Ovary (tissue), 9 donors: ENCODE data around the gene PPFIBP2. TPM values are rescaled to one million over a fixed set of nuclear protein-coding genes. Genes with fewer than 3 reads are reported as not detected.

Experiments used
- DNase-seq, 5 donors: peaks; one replicate each; pipeline ENCODE4 v3.0.0-alpha.2; 2019 to 2020
- H3K27ac ChIP-seq, 2 donors: fragments of 200-600 bp; one replicate each; pipeline versions ENCODE4 v1.5.1 to v1.8.0; 2019 to 2022
- H3K27me3 ChIP-seq: fragments of 200-600 bp; one replicate; pipeline ENCODE4 v1.8.0; 2022
- H3K36me3 ChIP-seq: fragments of 200-600 bp; sonication (generic); one replicate; pipeline ENCODE4 v1.5.1; 2019
- H3K4me1 ChIP-seq: one replicate; pipeline ENCODE4 v1.8.1; 2013; ENCODE audit warnings: mild to moderate bottlenecking, moderate library complexity; ENCODE audit not compliant: insufficient read depth
- H3K4me3 ChIP-seq: fragments of 200-600 bp; sonication (generic); one replicate; pipeline ENCODE4 v1.5.1; 2017
- H3K9me3 ChIP-seq, 2 donors: fragments of 200-600 bp in 1 of 2; sonication (generic) in 1 of 2; one replicate each; pipeline versions ENCODE4 v1.5.1 to v1.8.1; 2013 to 2019; ENCODE audit warnings: mild to moderate bottlenecking in 1 of 2, moderate library complexity in 1 of 2
- EP300 ChIP-seq: sonication (generic); formaldehyde crosslinking; IDR thresholded peaks from one replicate; pipeline ENCODE4 v1.6.1; 2017; ENCODE audit warnings: antibody characterized with exemption
- POLR2A ChIP-seq: fragments of 450-650 bp; IDR thresholded peaks from one replicate; pipeline ENCODE4 v1.6.1; 2017; ENCODE audit warnings: antibody characterized with exemption, mild to moderate bottlenecking, moderate library complexity
- WGBS, 3 donors: extraction: QIAGEN DNeasy Blood & Tissue Kit in 1 of 3; methylation state at CpG; one replicate each; pipeline versions ENCODE4 v1.1.5 to v1.1.7; 2013 to 2017; 5-methylcytosine and 5-hydroxymethylcytosine counted together
- intact Hi-C, 4 donors: fragments of 100-400 bp; cut with DNase I; formaldehyde crosslinking; loops; one replicate each; pipeline versions ENCODE4 v1.11.0 to v1.15.1; 2022 to 2023
- polyA plus RNA-seq, 2 donors: library from polyadenylated mRNA; stranded (reverse); fragments of 200-250 nt in 1 of 2; fragments of 350-450 nt in 1 of 2; fragmentation: Illumina TruSeq in 1 of 2; extraction: RNeasy Lipid Tissue Mini Kit (QIAGEN cat#74804) in 1 of 2; gene quantifications; one replicate each; pipeline ENCODE4 v1.2.3, GENCODE V29; 2013 to 2014
- total RNA-seq, 7 donors: library from RNA; depleted of rRNA in 2 of 7; stranded (reverse); fragments of >200 nt in 2 of 7; fragmentation: NEBNext Ultra II Directional in 3 of 7; extraction: Animal tissue kit (Norgen Biotek cat#: 25700) in 3 of 7; gene quantifications; one replicate each; pipeline versions ENCODE4 v1.1.0 to v1.2.4, GENCODE V29; 2016 to 2023
- TF ChIP-seq, protein P1 (sequence below), 3 donors: fragments of 450-650 bp in 2 of 3; fragments of 200-600 bp in 1 of 3; IDR thresholded peaks; one replicate each; pipeline versions ENCODE4 v1.5.1 to v1.8.0; 2016 to 2022; ENCODE audit warnings: antibody characterized with exemption in 3 of 3, mild to moderate bottlenecking in 1 of 3
- donor health status: DM: no; HTN: no; CAD: no; lungs with moderate emphysema.
- donor health status: DM: no; HTN: no; CAD: no.
- donor health status: Bipolar disorder and iron deficiency.
- donor health status: DM: yes; HTN: yes; CAD: no.
- donor health status: DM: no; HTN: no; CAD: no.
- donor health status: DM: yes; HTN: yes; CAD: no.

The PPFIBP2 gene
- total and polyA plus RNA-seq, 9 donors, result 9.6 to 36.2 (median 20.7) TPM

GRCh38 chr11:7538031-7538430 lies 24.2 kb downstream of the PPFIBP2 start:
- Histone ChIP-seq H3K4me3 (no peak overlapping the region), H3K9me3 (no peaks in the 10 kb centered on the region), H3K4me1 (no peaks in the 10 kb centered on the region), H3K27ac (no peak overlapping the region), H3K27me3 (no peaks in the 10 kb centered on the region), H3K36me3 (no peaks in the 10 kb centered on the region)
- TF ChIP-seq, protein P1, sequence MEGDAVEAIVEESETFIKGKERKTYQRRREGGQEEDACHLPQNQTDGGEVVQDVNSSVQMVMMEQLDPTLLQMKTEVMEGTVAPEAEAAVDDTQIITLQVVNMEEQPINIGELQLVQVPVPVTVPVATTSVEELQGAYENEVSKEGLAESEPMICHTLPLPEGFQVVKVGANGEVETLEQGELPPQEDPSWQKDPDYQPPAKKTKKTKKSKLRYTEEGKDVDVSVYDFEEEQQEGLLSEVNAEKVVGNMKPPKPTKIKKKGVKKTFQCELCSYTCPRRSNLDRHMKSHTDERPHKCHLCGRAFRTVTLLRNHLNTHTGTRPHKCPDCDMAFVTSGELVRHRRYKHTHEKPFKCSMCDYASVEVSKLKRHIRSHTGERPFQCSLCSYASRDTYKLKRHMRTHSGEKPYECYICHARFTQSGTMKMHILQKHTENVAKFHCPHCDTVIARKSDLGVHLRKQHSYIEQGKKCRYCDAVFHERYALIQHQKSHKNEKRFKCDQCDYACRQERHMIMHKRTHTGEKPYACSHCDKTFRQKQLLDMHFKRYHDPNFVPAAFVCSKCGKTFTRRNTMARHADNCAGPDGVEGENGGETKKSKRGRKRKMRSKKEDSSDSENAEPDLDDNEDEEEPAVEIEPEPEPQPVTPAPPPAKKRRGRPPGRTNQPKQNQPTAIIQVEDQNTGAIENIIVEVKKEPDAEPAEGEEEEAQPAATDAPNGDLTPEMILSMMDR (IDR thresholded peaks at IDR 0.05), result no peak
- TF ChIP-seq POLR2A (no peak), EP300 (no peak)
- WGBS, 3 donors, result 57 to 65% (median 64%) methylated on average over 8 of the region's 8 CpGs
- intact Hi-C loops, result no loop called here
- no peak for DNase-seq

GRCh38 chr11:7538466-7539454 lies 25.0 kb downstream of the PPFIBP2 start:
- Histone ChIP-seq H3K4me1 (no peaks in the 10 kb centered on the region), H3K4me3 (no peak overlapping the region), H3K27me3 (no peaks in the 10 kb centered on the region), H3K36me3 (no peaks in the 10 kb centered on the region), H3K9me3 (no peaks in the 10 kb centered on the region), H3K27ac (no peak overlapping the region)
- no peak for DNase-seq
- TF ChIP-seq, protein P1 (IDR thresholded peaks at IDR 0.05), result no peak
- TF ChIP-seq EP300 (no peak), POLR2A (no peak)
- 84 to 88% (median 86%) methylated on average over 12 of the region's 12 CpGs for WGBS, 3 donors
- intact Hi-C loops, result no loop called here

DNA sequence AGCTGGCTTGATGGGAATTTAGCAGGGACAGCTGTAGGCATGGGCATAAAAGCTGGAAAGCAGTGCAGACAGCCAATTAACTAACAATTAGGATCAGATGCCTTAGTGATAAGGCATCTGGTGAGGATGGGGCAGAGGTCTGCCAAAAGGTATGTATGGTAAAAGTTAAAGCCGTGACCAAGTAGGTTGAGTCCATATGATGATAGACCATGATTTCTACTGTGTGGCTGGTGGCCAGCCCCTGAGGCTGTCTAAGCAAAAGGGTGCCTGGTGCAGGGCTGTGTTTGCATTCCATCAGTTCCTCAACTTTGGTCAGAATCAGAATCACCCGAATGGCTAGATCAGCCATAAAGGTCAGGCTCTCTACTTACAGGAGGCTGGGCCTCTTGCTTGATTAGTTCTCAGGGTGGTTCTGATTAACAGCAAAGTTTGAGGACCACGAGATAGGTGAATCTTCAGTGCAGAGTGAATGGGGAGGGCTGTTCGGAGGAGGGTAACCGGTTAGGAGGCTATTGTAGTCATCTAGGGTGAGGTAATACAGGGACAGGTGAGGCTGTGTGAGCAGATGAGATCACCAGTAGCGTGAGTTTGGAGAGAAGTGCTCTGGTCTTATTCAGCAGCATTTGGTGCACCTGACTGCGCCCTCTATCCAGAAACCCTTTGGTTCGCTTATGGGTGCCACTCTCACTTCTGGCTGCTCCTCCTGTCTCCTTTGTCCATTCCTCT lies 27.2 kb downstream of the PPFIBP2 start:
- no peaks in the 10 kb centered on the region for H3K9me3 ChIP-seq
- intact Hi-C loops, result no loop called here
- H3K4me1 ChIP-seq, result no peaks in the 10 kb centered on the region
- no peaks in the 10 kb centered on the region for H3K27me3 ChIP-seq
- WGBS, 3 donors, result 85 to 93% (median 88%) methylated on average over 8 of the region's 8 CpGs
- H3K36me3 ChIP-seq, result no peaks in the 10 kb centered on the region
- no peak for DNase-seq
- TF ChIP-seq POLR2A (no peak), EP300 (no peak)
- TF ChIP-seq, protein P1 (IDR thresholded peaks at IDR 0.05), result no peak
- H3K27ac ChIP-seq, result no peak overlapping the region
- no peak overlapping the region for H3K4me3 ChIP-seq

DNA sequence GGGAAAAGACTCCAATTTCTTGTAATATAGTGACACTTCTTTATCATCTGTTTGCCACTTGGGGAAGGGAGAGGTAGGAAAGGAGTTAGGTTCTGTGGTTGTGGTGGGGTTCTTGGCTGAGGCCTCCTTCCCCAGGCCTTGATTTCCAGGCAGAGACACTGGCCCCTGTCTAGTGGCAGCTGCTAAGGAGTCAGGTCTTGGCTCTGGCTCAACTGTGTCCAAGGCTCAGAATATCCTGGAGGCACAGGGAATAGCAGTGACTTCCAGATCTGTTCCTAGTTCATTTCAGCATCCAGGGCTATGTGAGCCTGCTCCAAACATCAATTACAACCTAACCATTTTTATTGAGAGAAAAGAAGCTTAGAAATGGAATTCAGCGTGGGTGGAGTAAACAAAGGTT lies 29.5 kb downstream of the PPFIBP2 start:
- Histone ChIP-seq H3K27ac (no peak overlapping the region), H3K9me3 (no peaks in the 10 kb centered on the region), H3K36me3 (no peaks in the 10 kb centered on the region), H3K4me3 (no peak overlapping the region), H3K4me1 (no peaks in the 10 kb centered on the region), H3K27me3 (no peaks in the 10 kb centered on the region)
- TF ChIP-seq, protein P1 (IDR thresholded peaks at IDR 0.05), result no peak
- 81 to 89% (median 82%) methylated on average over 1 of the region's 1 CpG for WGBS, 3 donors
- no peak for DNase-seq
- intact Hi-C loops, result no loop called here
